ENCODE measurements around the gene SUGCT.
A peak's percentile ranks its signal among the peaks of the same experiment; 100 is the strongest.

SUGCT gene

DNA sequence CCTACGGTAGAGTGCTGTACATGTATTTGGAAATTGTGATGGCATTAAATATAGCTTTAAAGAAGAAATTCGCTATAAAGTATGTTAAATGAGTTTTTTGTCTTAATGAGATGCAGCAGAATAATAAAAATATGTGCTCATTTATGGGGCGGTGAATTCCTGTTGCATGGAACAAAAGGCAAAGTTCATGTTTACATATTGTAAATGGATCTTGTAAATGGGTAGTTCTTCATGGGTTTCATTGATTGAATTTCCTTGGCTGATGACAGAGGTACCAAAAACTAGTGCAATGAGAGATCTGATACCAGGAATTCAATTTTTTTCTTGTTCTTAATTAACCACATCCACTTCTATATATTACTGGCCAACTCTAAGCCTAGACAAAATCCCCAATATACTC lies 284.2 kb downstream of the SUGCT start:
- no peak for DNase-seq
- TF ChIP-seq EZH2phosphoT487 (IDR thresholded peaks at IDR 0.05; ENCODE audit: low read length) (no peak), EZH2 (optimal IDR thresholded peaks at IDR 0.05; ENCODE audit: low read depth, low read length) (no peak)
- TF ChIP-seq, protein P1, sequence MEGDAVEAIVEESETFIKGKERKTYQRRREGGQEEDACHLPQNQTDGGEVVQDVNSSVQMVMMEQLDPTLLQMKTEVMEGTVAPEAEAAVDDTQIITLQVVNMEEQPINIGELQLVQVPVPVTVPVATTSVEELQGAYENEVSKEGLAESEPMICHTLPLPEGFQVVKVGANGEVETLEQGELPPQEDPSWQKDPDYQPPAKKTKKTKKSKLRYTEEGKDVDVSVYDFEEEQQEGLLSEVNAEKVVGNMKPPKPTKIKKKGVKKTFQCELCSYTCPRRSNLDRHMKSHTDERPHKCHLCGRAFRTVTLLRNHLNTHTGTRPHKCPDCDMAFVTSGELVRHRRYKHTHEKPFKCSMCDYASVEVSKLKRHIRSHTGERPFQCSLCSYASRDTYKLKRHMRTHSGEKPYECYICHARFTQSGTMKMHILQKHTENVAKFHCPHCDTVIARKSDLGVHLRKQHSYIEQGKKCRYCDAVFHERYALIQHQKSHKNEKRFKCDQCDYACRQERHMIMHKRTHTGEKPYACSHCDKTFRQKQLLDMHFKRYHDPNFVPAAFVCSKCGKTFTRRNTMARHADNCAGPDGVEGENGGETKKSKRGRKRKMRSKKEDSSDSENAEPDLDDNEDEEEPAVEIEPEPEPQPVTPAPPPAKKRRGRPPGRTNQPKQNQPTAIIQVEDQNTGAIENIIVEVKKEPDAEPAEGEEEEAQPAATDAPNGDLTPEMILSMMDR (IDR thresholded peaks at IDR 0.05; ENCODE audit: low read length) = no peak
- H3K27me3 ChIP-seq (replicated peaks; ENCODE audit: insufficient read depth, low read length) = no peaks in the 10 kb centered on the region
- no peaks in the 10 kb centered on the region for H3K9me2 ChIP-seq (replicated peaks; ENCODE audit: insufficient read depth, low read length)
- H3K36me3 ChIP-seq (replicated peaks; ENCODE audit: insufficient read depth, low read length) = no peaks in the 10 kb centered on the region
- no peaks in the 10 kb centered on the region for H3K79me2 ChIP-seq (ENCODE audit: low read length)
- H3K9me3 ChIP-seq (replicated peaks; ENCODE audit: insufficient read depth, low read length) = no peaks in the 10 kb centered on the region
- H4K20me1 ChIP-seq (ENCODE audit: insufficient read depth, low read length) = no peaks in the 10 kb centered on the region
- H3K4me1 ChIP-seq (ENCODE audit: low read length) = peaks cover 8% of the 10 kb centered on the region
- no peak overlapping the region for H3K4me3 ChIP-seq (ENCODE audit: low read length)
- H3K4me2 ChIP-seq (ENCODE audit: low read depth, low read length) = no peak overlapping the region
- no peak overlapping the region for H3K9ac ChIP-seq (ENCODE audit: low read length)
- H2AFZ ChIP-seq (ENCODE audit: low read length) = no peak overlapping the region
- no peaks in the 10 kb centered on the region for H3F3A ChIP-seq (ENCODE audit: insufficient read depth, low read length)
- no peak overlapping the region for H3K27ac ChIP-seq (ENCODE audit: low read length)

DNA sequence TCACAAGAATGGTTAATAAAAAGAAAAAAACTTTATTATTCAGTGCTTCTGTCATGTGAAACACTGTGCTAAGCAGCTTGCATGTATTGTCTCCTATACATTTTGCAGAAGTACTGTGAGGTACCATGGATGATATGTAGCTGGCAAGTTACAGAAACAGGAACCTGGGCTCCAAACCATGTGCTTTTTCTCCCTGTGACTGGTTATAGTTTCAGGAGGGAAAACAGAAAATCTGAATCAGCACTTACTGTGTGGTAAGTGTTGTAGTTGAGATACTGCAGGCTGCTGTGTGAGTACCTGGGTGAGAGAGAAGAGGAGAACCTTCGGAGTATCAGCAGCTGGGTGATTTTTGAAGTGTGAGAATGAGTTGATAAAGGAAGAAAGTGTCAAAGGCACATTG lies 285.0 kb downstream of the SUGCT start:
- H3K9me2 ChIP-seq (replicated peaks; ENCODE audit: insufficient read depth, low read length) = no peaks in the 10 kb centered on the region
- H3K27ac ChIP-seq (ENCODE audit: low read length) = no peak overlapping the region
- H3K36me3 ChIP-seq (replicated peaks; ENCODE audit: insufficient read depth, low read length) = no peaks in the 10 kb centered on the region
- H3K9ac ChIP-seq (ENCODE audit: low read length) = no peak overlapping the region
- no peak for TF ChIP-seq EZH2phosphoT487 (IDR thresholded peaks at IDR 0.05; ENCODE audit: low read length)
- TF ChIP-seq, protein P1 (IDR thresholded peaks at IDR 0.05; ENCODE audit: low read length) = no peak
- no peak for TF ChIP-seq EZH2 (optimal IDR thresholded peaks at IDR 0.05; ENCODE audit: low read depth, low read length)
- peaks cover 8% of the 10 kb centered on the region for H3K4me1 ChIP-seq (ENCODE audit: low read length)
- H3K4me3 ChIP-seq (ENCODE audit: low read length) = no peak overlapping the region
- no peaks in the 10 kb centered on the region for H3K79me2 ChIP-seq (ENCODE audit: low read length)
- H3K9me3 ChIP-seq (replicated peaks; ENCODE audit: insufficient read depth, low read length) = no peaks in the 10 kb centered on the region
- no peak overlapping the region; the same call in 1 of the 2 replicates for H3K4me2 ChIP-seq (ENCODE audit: low read depth, low read length)
- no peak overlapping the region for H2AFZ ChIP-seq (ENCODE audit: low read length)
- no peaks in the 10 kb centered on the region for H4K20me1 ChIP-seq (ENCODE audit: insufficient read depth, low read length)
- H3K27me3 ChIP-seq (replicated peaks; ENCODE audit: insufficient read depth, low read length) = no peaks in the 10 kb centered on the region
- no peaks in the 10 kb centered on the region for H3F3A ChIP-seq (ENCODE audit: insufficient read depth, low read length)
- DNase-seq = peak; percentile 55

DNA sequence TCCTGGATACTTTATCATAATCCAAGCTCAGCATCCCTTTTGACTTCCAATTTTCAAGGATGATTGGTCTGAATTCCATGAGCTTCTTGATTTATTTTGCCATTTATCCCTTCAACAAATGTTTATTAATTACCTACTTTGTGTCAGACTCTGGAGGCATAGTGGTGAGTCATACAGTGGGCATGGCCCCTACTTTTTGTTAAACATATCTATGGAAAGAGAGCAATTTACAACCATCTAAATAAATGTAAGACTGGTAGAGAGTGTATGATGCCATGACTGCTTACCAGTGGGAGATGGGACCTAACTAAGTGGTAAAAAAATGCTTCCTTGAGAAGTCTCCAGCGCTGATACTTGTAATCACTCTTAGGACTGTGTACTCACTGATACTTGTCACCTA lies 286.6 kb downstream of the SUGCT start:
- H3K4me3 ChIP-seq (ENCODE audit: low read length) = no peak overlapping the region
- H2AFZ ChIP-seq (ENCODE audit: low read length) = no peak overlapping the region
- H3K36me3 ChIP-seq (replicated peaks; ENCODE audit: insufficient read depth, low read length) = no peaks in the 10 kb centered on the region
- peaks cover 8% of the 10 kb centered on the region for H3K4me1 ChIP-seq (ENCODE audit: low read length)
- H3K27ac ChIP-seq (ENCODE audit: low read length) = no peak overlapping the region
- no peaks in the 10 kb centered on the region for H3K9me2 ChIP-seq (replicated peaks; ENCODE audit: insufficient read depth, low read length)
- DNase-seq = no peak
- H4K20me1 ChIP-seq (ENCODE audit: insufficient read depth, low read length) = no peaks in the 10 kb centered on the region
- TF ChIP-seq EZH2 (optimal IDR thresholded peaks at IDR 0.05; ENCODE audit: low read depth, low read length) = no peak
- TF ChIP-seq EZH2phosphoT487 (IDR thresholded peaks at IDR 0.05; ENCODE audit: low read length) = no peak
- no peak overlapping the region for H3K9ac ChIP-seq (ENCODE audit: low read length)
- H3K79me2 ChIP-seq (ENCODE audit: low read length) = no peaks in the 10 kb centered on the region
- no peaks in the 10 kb centered on the region for H3F3A ChIP-seq (ENCODE audit: insufficient read depth, low read length)
- no peaks in the 10 kb centered on the region for H3K9me3 ChIP-seq (replicated peaks; ENCODE audit: insufficient read depth, low read length)
- no peaks in the 10 kb centered on the region for H3K27me3 ChIP-seq (replicated peaks; ENCODE audit: insufficient read depth, low read length)
- no peak overlapping the region for H3K4me2 ChIP-seq (ENCODE audit: low read depth, low read length)

DNA sequence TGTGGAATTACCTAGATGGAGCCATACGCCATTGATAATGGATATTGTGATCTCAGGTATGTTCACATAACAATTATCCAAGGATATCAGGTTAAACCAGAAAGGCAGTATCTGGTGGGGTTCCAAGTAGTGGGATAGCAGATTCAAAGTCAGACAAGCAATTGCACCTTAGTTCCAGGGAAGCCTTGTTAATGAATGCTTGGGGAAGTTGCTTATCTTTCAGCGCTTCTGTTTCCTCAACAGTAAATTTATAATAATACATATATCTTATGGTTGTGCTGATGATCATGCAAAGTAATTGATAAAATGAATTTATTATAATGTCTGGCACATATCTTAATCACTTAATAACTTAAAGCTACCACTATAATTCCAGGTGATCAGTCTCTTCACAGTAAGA lies 290.9 kb downstream of the SUGCT start:
- Histone ChIP-seq H3K79me2 (ENCODE audit: low read length) (no peaks in the 10 kb centered on the region), H3K9me3 (replicated peaks; ENCODE audit: insufficient read depth, low read length) (no peaks in the 10 kb centered on the region), H3K4me1 (ENCODE audit: low read length) (no peaks in the 10 kb centered on the region), H3F3A (ENCODE audit: insufficient read depth, low read length) (no peaks in the 10 kb centered on the region), H3K4me3 (ENCODE audit: low read length) (no peak overlapping the region), H2AFZ (ENCODE audit: low read length) (no peak overlapping the region), H3K9ac (ENCODE audit: low read length) (no peak overlapping the region), H3K27ac (ENCODE audit: low read length) (no peak overlapping the region), H4K20me1 (ENCODE audit: insufficient read depth, low read length) (no peaks in the 10 kb centered on the region), H3K36me3 (replicated peaks; ENCODE audit: insufficient read depth, low read length) (no peaks in the 10 kb centered on the region), H3K9me2 (replicated peaks; ENCODE audit: insufficient read depth, low read length) (no peaks in the 10 kb centered on the region), H3K27me3 (replicated peaks; ENCODE audit: insufficient read depth, low read length) (no peaks in the 10 kb centered on the region), H3K4me2 (ENCODE audit: low read depth, low read length) (no peak overlapping the region)
- TF ChIP-seq EZH2phosphoT487 (IDR thresholded peaks at IDR 0.05; ENCODE audit: low read length) (no peak), EZH2 (optimal IDR thresholded peaks at IDR 0.05; ENCODE audit: low read depth, low read length) (no peak)
- TF ChIP-seq, protein P1 (IDR thresholded peaks at IDR 0.05; ENCODE audit: low read length) = no peak
- DNase-seq = no peak
